ENCODE results near the gene GEMIN7. TPM values are rescaled to one million over a fixed set of nuclear protein-coding genes. Genes with fewer than 3 reads are reported as not detected.

The GEMIN7 gene
- total RNA-seq, 1 donor from 2014 or later, result 15.9 TPM

GRCh38 chr19:45107621-45108150, 28.6 kb downstream of the GEMIN7 start:
- Histone ChIP-seq H3K4me3 (no peak overlapping the region), H3K27ac (replicated peaks) (no peak overlapping the region), H3K9me3 (replicated peaks) (no peaks in the 10 kb centered on the region), H3K36me3 (no peaks in the 10 kb centered on the region), H3K27me3 (ENCODE audit: low read depth) (no peaks in the 10 kb centered on the region), H3K4me1 (peaks cover 41% of the 10 kb centered on the region)
- intact Hi-C loops (cut with micrococcal nuclease), result no loop called here
- no peak for DNase-seq
- no peak for TF ChIP-seq CTCF (IDR thresholded peaks at IDR 0.05; ENCODE audit: borderline replicate concordance)

GRCh38 chr19:45110851-45111266, 31.8 kb downstream of the GEMIN7 start:
- peaks cover 13% of the 10 kb centered on the region for H3K4me1 ChIP-seq
- DNase-seq, result no peak
- intact Hi-C loops (cut with micrococcal nuclease), result no loop called here
- H3K36me3 ChIP-seq, result no peaks in the 10 kb centered on the region
- no peak overlapping the region for H3K4me3 ChIP-seq
- no peaks in the 10 kb centered on the region for H3K9me3 ChIP-seq (replicated peaks)
- H3K27ac ChIP-seq (replicated peaks), result no peak overlapping the region
- TF ChIP-seq CTCF (IDR thresholded peaks at IDR 0.05; ENCODE audit: borderline replicate concordance), result no peak
- no peaks in the 10 kb centered on the region for H3K27me3 ChIP-seq (ENCODE audit: low read depth)

DNA sequence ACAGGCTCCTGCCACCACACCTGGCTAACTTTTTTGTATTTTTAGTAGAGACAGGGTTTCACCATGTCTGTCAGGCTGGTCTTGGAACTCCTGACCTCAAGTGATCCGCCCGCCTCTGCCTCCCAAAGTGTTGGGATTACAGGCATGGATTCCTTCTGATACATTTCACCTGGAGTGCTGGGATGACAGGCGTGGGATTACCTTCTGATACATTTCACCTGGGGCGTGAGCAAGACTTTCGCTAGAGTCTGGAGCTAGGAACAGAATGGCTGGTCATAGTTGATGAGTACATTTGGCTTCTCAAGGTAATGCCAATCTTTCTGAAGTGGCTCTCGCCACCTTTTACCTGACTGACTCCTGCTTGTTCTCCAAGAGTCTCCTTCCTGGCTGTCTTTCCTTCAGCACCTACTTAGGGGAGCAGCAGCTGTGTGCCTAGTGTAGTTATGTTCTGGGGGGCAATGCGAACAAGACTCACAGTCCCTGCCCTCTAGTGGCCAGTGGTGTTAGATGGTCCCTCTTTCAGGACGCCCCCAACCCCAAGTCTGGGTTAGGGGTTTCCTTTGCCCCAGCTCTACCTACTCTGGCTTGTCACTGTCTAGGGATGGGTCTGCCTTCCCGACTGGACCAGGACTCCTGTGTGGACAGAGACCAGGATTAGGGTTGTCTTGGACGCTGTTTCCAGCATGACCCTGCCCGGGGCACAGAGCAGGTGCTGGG, 33.2 kb downstream of the GEMIN7 start:
- H3K4me3 ChIP-seq, result no peak overlapping the region

DNA sequence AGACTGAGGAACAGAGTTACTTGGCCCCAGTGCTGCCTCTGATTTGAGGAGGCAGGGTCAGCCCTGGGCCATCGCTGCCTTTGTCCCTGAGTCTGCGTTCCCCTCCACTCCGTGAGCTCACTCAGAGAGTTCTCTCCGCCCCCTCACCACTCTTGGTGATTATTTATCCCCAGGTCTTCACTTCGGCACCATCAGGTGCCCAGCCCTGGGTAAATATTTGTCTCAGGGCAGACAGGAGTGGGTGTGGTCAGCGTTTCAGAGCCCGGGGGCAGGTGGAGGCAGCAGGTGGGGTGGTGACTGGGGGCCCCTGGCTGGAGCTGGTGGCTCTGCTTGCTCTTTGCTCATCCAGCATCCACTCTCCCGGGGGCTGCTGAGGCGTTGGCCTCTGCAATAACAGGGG, 34.6 kb downstream of the GEMIN7 start:
- Histone ChIP-seq H3K4me1 (peaks cover 31% of the 10 kb centered on the region), H3K4me3 (no peak overlapping the region), H3K27me3 (ENCODE audit: low read depth) (no peaks in the 10 kb centered on the region), H3K9me3 (replicated peaks) (no peaks in the 10 kb centered on the region), H3K36me3 (no peaks in the 10 kb centered on the region), H3K27ac (replicated peaks) (no peak overlapping the region)
- DNase-seq, result no peak
- no peak for TF ChIP-seq CTCF (IDR thresholded peaks at IDR 0.05; ENCODE audit: borderline replicate concordance)
- intact Hi-C loops (cut with micrococcal nuclease), result no loop called here

More for the DNA sequence above, 33.2 kb downstream of the GEMIN7 start:
- Histone ChIP-seq H3K9me3 (replicated peaks) (no peaks in the 10 kb centered on the region), H3K4me1 (peaks cover 17% of the 10 kb centered on the region), H3K36me3 (no peaks in the 10 kb centered on the region), H3K27ac (replicated peaks) (no peak overlapping the region), H3K27me3 (ENCODE audit: low read depth) (no peaks in the 10 kb centered on the region)
- intact Hi-C loops (cut with micrococcal nuclease), result no loop called here
- DNase-seq, result no peak
- TF ChIP-seq CTCF (IDR thresholded peaks at IDR 0.05; ENCODE audit: borderline replicate concordance), result no peak

DNA sequence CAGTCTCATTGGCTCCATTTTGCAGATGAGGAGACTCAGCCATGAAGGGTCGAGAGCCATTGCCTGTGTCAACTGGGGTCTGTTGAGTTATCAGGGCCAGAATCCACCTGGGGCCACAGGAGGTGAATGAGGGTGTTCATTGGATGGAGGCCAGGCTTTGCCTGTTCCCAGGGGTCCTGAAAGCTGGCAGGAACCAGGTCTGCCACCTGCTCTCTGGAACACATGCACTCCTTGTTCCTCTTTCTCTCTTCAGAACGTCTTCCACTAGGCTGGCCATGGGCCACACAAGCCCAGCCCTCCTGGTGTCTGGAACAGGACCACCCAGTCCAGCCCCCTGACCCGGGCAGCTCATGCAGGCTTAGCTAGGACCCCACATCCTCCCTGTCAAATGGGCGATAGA, 35.1 kb downstream of the GEMIN7 start:
- no peaks in the 10 kb centered on the region for H3K27me3 ChIP-seq (ENCODE audit: low read depth)
- no peak for TF ChIP-seq CTCF (IDR thresholded peaks at IDR 0.05; ENCODE audit: borderline replicate concordance)
- H3K4me3 ChIP-seq, result no peak overlapping the region
- no peaks in the 10 kb centered on the region for H3K36me3 ChIP-seq
- no peaks in the 10 kb centered on the region for H3K9me3 ChIP-seq (replicated peaks)
- no peak overlapping the region for H3K27ac ChIP-seq (replicated peaks)
- H3K4me1 ChIP-seq, result peaks cover 33% of the 10 kb centered on the region
- intact Hi-C loops (cut with micrococcal nuclease), result no loop called here
- DNase-seq, result no peak

Measured in left ventricle myocardium inferior (tissue), 1 donor.